NCI-H1417 treated with DMSO at 0.1 percent for 48 hours (cell line): ENCODE data around the gene KIF3C.
"Not testable (repeated sequence)": the region's sequence is repeated elsewhere in the genome, so short reads cannot be mapped to it uniquely, and the experiment has no call there.

Experiments
- DNase-seq: peaks from one replicate; lab custom pipeline; 2025; lab: John Stamatoyannopoulos, UW

KIF3C gene

GRCh38 chr2:25982273-25982967 lies at the start of gene KIF3C:
Gene KIF3C (minus strand): TSS chr2:25982497. CDS start chr2:25981917, 580 bp downstream.
- DNase-seq = peak; percentile 60

- DNase-seq = not testable (repeated sequence)
These were observed 45.8 kb upstream of the KIF3C start for GRCh38 chr2:26028083-26028482.

GRCh38 chr2:26025509-26025908 lies 43.2 kb upstream of the KIF3C start:
- no peak for DNase-seq

- no peak for DNase-seq
These were observed 42.0 kb upstream of the KIF3C start for GRCh38 chr2:26024260-26024659.

GRCh38 chr2:26020231-26020640 lies 37.9 kb upstream of the KIF3C start:
- no peak for DNase-seq

- no peak for DNase-seq
These were observed 36.1 kb upstream of the KIF3C start for GRCh38 chr2:26018184-26019055.

- DNase-seq = no peak
These were observed 35.3 kb upstream of the KIF3C start for GRCh38 chr2:26017464-26018183.

- DNase-seq = not testable (repeated sequence)
These were observed 34.4 kb upstream of the KIF3C start for GRCh38 chr2:26016706-26017045.

- DNase-seq = no peak
These were observed 33.9 kb upstream of the KIF3C start for GRCh38 chr2:26016012-26016705.

GRCh38 chr2:26013668-26014067 lies 31.4 kb upstream of the KIF3C start:
- DNase-seq = no peak

- DNase-seq = no peak
These were observed 29.9 kb upstream of the KIF3C start for GRCh38 chr2:26011990-26012856.

GRCh38 chr2:26011609-26011989 lies 29.3 kb upstream of the KIF3C start:
- no peak for DNase-seq

- DNase-seq = no peak
These were observed 28.6 kb upstream of the KIF3C start for GRCh38 chr2:26010943-26011342.

- DNase-seq = no peak
These were observed 27.3 kb upstream of the KIF3C start for GRCh38 chr2:26009567-26009963.

GRCh38 chr2:26008851-26009566 lies 26.7 kb upstream of the KIF3C start:
- no peak for DNase-seq

- DNase-seq = no peak
These were observed 25.8 kb upstream of the KIF3C start for GRCh38 chr2:26008095-26008494.

- DNase-seq = no peak
These were observed 20.5 kb upstream of the KIF3C start for GRCh38 chr2:26002632-26003310.

GRCh38 chr2:26001743-26002351 lies 19.6 kb upstream of the KIF3C start:
- no peak for DNase-seq

GRCh38 chr2:26000561-26001082 lies 18.3 kb upstream of the KIF3C start:
- no peak for DNase-seq
